ENCODE measurements around the gene PGM2L1. TPM values are rescaled to one million over a fixed set of nuclear protein-coding genes. Genes with fewer than 3 reads are reported as not detected.

PGM2L1 gene
- total RNA-seq, 2 donors from 2014 or later: 10.2 to 10.8 TPM

DNA sequence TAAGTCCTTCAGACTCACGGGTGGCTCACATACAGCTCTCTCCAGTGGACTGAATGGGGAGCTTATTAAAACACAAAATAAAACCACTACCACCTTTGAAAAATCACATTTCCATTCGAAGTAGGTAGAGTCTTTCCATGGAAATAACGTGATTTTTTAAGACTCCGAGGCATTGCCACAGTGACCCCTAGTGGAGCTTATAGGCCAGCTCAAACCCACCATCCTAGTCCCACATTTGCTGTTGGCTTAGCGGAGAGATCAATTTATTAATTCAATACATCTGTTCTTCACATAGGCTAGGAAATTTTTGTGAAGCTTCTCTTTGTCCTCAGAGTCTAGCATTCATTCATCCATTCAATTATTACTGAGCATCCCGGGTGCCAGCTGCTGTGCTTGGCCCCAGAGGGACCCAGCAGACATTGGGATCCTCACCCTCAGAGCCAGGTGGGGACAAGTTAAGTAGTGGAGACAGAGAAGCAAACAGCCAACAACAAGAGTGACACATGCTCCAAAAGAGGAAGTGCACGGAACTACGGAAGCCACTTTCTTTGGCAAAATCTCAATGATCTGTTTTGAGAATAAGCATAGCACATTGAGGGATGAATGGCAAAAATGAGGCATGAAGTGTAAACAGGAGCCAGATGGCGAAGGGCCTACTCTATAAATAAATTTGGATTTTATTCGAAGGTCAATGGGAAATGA lies 76.6 kb downstream of the PGM2L1 start:
- Mint-ChIP-seq H3K4me3 (no peak overlapping the region), H3K27ac (peak overlapping the region; percentile 67), H3K4me1 (peaks cover 4% of the 10 kb centered on the region)

DNA sequence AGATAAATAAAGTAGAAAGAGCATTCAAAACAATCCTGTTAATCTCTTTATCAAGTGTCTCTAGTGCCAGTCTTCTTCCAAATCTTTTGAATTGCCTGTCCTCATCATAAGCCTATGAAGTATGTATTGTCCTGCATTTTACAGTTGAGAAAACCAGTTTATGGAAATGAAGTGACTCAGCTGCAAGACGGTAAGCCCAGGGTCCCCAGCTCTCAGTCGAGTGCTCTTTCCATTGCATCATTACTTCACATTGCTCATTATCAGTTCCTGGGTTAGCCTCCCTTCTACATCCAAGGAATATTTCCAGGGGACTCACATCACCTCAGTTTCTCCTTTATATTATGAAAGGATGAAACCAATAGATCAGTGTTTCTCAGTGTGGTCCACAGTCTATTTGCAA lies 77.7 kb downstream of the PGM2L1 start:
- Mint-ChIP-seq H3K4me1 (peaks cover 4% of the 10 kb centered on the region), H3K27me3 (peaks cover 23% of the 10 kb centered on the region), H3K27ac (no peak overlapping the region), H3K4me3 (no peak overlapping the region), H3K36me3 (ENCODE audit: low read depth) (no peaks in the 10 kb centered on the region)
- no peak for DNase-seq
- peaks cover 4% of the 10 kb centered on the region for H3K9me3 ChIP-seq (ENCODE audit: control insufficient read depth, low read length, poor library complexity, severe bottlenecking)
- no peak for ATAC-seq

More for the DNA sequence above, 76.6 kb downstream of the PGM2L1 start:
- H3K9me3 ChIP-seq (ENCODE audit: control insufficient read depth, low read length, poor library complexity, severe bottlenecking): peaks cover 2% of the 10 kb centered on the region
- ATAC-seq (no peak), DNase-seq (no peak)
- Mint-ChIP-seq H3K27me3 (peaks cover 26% of the 10 kb centered on the region), H3K36me3 (ENCODE audit: low read depth) (no peaks in the 10 kb centered on the region)

DNA sequence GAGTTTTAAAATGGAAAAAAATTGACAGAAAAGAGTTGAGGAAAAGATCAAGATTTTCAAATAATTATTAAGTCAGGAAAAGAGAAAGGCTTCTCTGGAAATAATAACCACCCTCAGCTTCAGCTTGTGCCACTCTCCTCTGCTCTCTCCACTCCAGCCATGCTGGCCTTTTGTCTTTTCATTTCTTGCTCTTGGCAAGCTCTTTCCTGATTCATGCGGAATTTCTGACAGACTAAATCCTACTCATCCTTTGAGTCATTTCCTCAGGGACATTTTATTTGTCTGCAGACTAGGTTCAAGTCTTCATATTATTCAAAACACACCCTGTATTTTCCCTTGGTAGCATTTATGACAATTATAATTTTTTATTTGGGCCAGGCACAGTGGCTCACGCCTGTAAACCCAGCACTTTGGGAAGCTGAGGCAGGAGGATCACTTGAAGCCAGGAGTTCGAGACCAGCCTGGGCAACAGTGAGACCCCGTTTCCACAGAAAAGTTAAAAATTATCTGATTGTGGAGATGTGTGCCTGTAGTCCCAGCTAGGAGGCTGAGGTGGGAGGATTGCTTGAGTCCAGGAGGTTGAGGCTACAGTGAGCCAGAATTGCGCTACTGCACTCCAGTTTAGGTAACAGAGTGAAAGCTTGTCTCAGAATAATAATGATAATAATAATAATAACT lies 79.0 kb downstream of the PGM2L1 start:
- H3K9me3 ChIP-seq (ENCODE audit: control insufficient read depth, low read length, poor library complexity, severe bottlenecking): peaks cover 4% of the 10 kb centered on the region
- H3K27ac Mint-ChIP-seq: no peak overlapping the region
- peaks cover 4% of the 10 kb centered on the region for H3K4me1 Mint-ChIP-seq
- DNase-seq (no peak), ATAC-seq (no peak)
- H3K4me3 Mint-ChIP-seq: no peak overlapping the region
- H3K36me3 Mint-ChIP-seq (ENCODE audit: low read depth): no peaks in the 10 kb centered on the region
- H3K27me3 Mint-ChIP-seq: peaks cover 18% of the 10 kb centered on the region

DNA sequence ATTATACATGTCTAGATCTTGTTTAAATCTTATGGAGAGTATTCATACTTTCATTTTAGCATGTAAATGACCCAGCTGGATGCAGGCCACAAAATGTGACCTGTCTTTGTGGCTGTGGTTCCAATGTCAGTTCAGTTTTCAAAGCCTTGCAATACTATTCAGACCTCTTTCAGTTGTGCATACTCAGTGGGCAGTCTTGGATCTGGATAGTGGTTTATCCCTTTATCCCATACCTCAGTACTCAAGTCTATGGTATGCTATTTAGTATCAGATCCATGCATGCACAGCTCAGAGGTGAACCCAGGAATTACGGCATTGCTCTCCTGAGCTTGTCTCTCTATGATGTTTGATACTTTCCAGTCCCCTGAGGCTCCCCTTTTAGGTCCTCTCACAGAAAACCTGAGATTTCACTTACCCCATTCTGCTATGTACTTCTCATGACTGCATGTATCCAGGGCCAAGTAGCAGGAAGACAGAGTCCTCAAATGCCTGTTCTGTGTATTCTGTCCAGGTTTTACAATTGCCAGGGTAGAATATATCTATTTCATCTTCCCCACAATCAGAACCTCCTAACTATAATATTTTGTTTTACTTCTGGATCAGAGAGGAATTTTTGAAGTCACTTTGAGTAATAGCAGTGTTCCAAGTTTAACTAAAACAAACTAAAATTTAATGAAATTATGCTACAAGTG lies 79.8 kb downstream of the PGM2L1 start:
- H3K27me3 Mint-ChIP-seq: peaks cover 18% of the 10 kb centered on the region
- peaks cover 4% of the 10 kb centered on the region for H3K9me3 ChIP-seq (ENCODE audit: control insufficient read depth, low read length, poor library complexity, severe bottlenecking)

DNA sequence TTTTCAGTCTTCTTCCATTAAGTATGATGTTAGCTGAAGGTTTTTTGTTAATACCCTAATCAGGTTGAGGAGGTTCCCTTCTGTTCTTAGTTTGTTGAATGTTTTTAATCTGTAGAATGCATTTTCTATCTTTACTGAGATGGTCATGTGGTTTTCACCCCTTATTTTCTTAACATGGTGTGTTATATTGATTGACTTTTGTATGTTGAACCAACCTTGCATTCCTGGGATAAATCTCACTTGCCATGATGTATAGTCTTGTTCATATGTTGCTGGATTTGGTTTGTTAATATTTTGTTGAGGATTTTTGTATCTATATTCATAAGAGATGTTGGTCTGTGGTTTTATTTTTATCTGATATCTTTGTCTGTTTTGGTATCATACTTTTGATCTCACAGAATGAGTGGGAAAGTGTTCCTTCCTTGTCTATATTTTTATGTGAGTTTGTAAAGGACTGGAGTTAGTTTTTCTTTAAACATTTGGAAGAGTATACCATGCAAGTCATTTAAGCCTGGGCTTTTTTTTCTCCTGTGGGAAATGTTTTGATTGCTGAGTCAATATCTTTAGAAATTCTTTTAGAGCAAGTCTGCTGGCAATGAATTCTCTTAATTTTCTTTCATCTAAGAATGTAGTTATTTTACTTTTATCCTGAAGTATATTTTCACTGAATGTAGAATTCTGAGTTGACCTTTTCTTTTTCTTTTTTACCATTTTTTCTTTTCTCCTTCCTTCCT lies 81.3 kb downstream of the PGM2L1 start:
- DNase-seq (no peak), ATAC-seq (no peak)
- Mint-ChIP-seq H3K4me3 (no peak overlapping the region), H3K4me1 (peaks cover 6% of the 10 kb centered on the region), H3K27me3 (peaks cover 17% of the 10 kb centered on the region), H3K27ac (no peak overlapping the region), H3K36me3 (ENCODE audit: low read depth) (peaks cover 3% of the 10 kb centered on the region)
- peaks cover 4% of the 10 kb centered on the region for H3K9me3 ChIP-seq (ENCODE audit: control insufficient read depth, low read length, poor library complexity, severe bottlenecking)

More for the DNA sequence above, 79.8 kb downstream of the PGM2L1 start:
- Mint-ChIP-seq H3K36me3 (ENCODE audit: low read depth) (no peaks in the 10 kb centered on the region), H3K27ac (no peak overlapping the region), H3K4me3 (no peak overlapping the region), H3K4me1 (peaks cover 4% of the 10 kb centered on the region)
- ATAC-seq (no peak), DNase-seq (no peak)

DNA sequence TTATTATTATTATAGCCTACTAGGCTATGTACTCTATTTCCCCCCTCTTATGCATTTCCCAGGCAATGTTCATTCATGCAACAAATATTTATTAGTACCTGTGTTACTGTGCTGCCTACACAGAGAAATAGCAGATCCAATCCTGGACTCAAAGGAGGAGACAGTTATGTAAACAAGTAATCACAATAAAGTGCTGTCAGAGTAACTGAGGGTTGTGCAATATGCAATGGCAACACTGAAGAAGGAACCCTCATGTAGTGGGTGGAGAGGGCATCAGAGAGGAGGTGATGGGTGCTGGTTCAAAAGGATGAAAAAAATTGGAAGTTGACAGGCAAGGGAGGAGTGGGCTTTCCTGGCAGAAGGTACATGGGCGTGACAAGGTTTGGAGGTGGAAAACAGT lies 85.9 kb downstream of the PGM2L1 start:
- H3K4me3 Mint-ChIP-seq: peak overlapping the region; percentile 15
- no peak for ATAC-seq

DNA sequence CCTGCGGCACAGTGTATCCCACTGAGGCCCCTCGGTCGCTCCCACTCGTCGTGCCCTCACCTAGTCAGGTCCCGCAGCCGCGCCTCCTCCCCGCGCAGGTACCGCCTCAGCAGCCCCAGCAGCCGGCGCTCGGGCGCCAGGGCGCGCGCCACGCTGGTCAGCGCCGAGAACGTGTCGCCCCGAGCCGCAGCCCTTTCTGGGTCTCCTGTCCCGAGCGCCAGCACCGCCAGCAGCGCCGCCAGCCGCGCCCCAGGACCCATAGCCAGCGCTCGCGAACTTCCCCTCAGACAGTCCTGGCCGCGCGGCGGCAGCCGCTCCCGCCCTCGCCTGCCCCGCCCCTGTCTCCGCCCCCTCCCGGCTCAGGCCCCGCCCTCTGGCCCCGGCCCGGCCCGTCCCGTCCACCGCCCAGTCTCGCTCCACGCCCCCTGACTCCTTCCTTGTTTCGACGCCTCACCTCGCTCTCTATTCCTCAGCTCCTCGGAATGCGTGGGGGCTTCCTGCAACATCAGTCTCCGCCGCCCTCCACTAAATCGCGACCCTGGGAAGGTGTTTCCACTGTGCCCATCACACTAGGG lies 86.8 kb downstream of the PGM2L1 start, which contains the start of gene P4HA3:
Gene P4HA3 (minus strand): TSS at position 289 of the 575 bp plus-strand sequence. CDS start 29 bp downstream, at position 260.
- H3K9me3 ChIP-seq (ENCODE audit: control insufficient read depth, low read length, poor library complexity, severe bottlenecking): peaks cover under 1% of the 10 kb centered on the region
- peaks cover 11% of the 10 kb centered on the region for H3K4me1 Mint-ChIP-seq
- H3K27ac Mint-ChIP-seq: no peak within 1 kb of the TSS
- peaks cover 43% of the 10 kb centered on the region for H3K27me3 Mint-ChIP-seq
- ATAC-seq: peak; percentile 89
- peak within 1 kb of the TSS; percentile 85 for H3K4me3 Mint-ChIP-seq
- peak; percentile 16 to 34 (median 22) for DNase-seq
- peaks cover 3% of the 10 kb centered on the region for H3K36me3 Mint-ChIP-seq (ENCODE audit: low read depth)

More for the DNA sequence above, 85.9 kb downstream of the PGM2L1 start:
- H3K4me1 Mint-ChIP-seq: peaks cover 11% of the 10 kb centered on the region
- H3K27ac Mint-ChIP-seq: no peak overlapping the region
- H3K9me3 ChIP-seq (ENCODE audit: control insufficient read depth, low read length, poor library complexity, severe bottlenecking): peaks cover 4% of the 10 kb centered on the region
- no peak for DNase-seq
- peaks cover 3% of the 10 kb centered on the region for H3K36me3 Mint-ChIP-seq (ENCODE audit: low read depth)
- peaks cover 39% of the 10 kb centered on the region for H3K27me3 Mint-ChIP-seq

DNA sequence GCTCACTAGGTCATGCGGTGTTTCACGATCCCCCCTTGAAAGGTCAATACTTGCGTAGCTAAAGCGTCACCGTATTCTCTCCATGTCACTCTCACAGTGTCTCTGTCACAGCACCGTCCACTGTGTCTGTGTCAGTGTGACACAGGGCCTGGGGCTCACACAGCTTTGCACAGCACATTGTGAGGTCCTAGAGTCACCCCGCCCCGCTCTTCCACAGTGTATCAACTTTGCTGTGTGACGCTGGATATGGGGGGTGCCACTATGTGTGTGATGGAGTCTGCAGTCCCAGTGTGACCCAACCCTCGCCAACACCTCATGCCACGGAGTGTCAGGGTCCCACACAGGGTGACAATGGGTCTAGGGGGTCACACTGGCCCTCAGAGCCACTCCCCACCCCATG lies 87.4 kb downstream of the PGM2L1 start:
- Mint-ChIP-seq H3K36me3 (ENCODE audit: low read depth) (peaks cover 4% of the 10 kb centered on the region), H3K27me3 (peaks cover 49% of the 10 kb centered on the region), H3K27ac (no peak overlapping the region), H3K4me3 (peak overlapping the region; percentile 85), H3K4me1 (peaks cover 11% of the 10 kb centered on the region)
- ATAC-seq (no peak), DNase-seq (no peak)
- H3K9me3 ChIP-seq (ENCODE audit: control insufficient read depth, low read length, poor library complexity, severe bottlenecking): no peaks in the 10 kb centered on the region

DNA sequence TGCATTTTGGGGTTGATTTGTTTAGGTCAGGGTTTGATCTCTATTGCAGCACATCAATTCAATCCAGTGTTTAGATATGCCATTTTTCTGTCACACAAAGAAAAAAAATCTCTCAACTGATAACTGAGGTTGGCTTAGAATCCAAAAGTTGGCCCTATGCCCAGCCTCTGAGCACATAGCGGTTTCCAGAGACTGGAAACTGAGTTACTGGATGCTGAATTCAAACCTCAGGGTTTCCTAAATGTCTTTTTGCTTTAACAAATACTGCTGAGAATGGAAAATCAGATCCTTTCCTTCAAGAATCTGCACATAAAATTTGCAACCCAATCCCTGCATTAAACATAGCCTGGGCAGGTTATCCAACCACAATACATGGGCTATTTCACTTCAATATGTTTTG lies 90.8 kb downstream of the PGM2L1 start:
- peaks cover 68% of the 10 kb centered on the region for H3K27me3 Mint-ChIP-seq
- no peak overlapping the region for H3K4me3 Mint-ChIP-seq

DNA sequence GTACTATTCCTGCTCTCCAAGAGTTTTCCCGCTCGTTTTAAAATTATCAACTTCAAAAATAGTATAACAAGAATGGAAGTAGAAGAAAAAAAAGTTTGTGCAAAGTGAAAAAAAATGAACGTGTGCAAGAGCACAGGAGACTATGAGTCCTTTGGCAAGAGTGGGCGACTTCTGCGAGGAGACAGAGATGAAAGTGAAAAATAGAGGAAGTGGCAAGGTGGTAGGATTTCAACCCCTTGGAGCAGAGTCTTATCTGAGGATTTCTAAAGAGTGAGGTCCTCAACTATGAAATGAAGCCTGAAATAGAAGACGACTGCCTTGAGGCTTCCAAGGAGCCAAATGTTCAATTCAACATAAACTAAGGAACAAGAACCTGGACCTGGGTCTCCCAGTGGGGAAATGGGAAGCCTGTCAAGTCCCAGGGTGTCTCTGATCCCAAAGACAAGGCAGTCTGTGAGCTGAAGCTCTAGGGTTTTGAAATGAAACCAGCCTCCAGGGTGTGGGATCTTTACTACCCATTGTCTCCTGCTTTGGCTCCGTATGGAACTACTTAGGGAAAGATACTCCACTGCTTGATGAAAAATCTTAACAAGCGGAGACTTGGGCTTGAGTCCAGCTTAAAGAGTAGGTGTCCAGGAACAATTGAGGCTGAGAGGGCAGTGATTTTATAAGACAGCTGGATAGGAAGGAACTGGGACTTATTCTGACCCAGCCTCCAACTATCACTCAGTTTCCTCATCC lies 91.6 kb downstream of the PGM2L1 start:
- Mint-ChIP-seq H3K27ac (no peak overlapping the region), H3K36me3 (ENCODE audit: low read depth) (peaks cover 4% of the 10 kb centered on the region), H3K27me3 (peaks cover 67% of the 10 kb centered on the region), H3K4me1 (peaks cover 5% of the 10 kb centered on the region), H3K4me3 (no peak overlapping the region)
- ATAC-seq (no peak), DNase-seq (no peak)
- no peaks in the 10 kb centered on the region for H3K9me3 ChIP-seq (ENCODE audit: control insufficient read depth, low read length, poor library complexity, severe bottlenecking)

More for the DNA sequence above, 90.8 kb downstream of the PGM2L1 start:
- Mint-ChIP-seq H3K27ac (no peak overlapping the region), H3K4me1 (peaks cover 10% of the 10 kb centered on the region), H3K36me3 (ENCODE audit: low read depth) (peaks cover 6% of the 10 kb centered on the region)
- DNase-seq (no peak), ATAC-seq (no peak)
- no peaks in the 10 kb centered on the region for H3K9me3 ChIP-seq (ENCODE audit: control insufficient read depth, low read length, poor library complexity, severe bottlenecking)

DNA sequence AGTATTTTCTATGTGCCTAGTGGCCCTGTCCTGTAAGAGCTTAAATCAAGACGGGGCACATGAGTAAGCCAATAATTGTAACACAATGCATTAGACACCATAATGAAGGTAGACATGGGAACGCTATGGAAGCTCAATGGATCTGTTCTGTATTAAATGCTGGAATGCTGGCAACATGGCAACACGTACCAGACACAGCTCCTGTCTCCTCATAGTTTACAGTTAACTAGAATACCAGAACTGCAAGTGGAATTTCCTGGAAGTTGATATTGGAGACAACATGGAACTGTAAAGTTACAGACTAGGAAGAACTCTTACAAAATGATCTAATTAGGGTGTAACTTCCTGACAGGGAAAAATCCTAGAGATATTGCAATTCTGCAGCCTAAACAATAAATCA lies 99.2 kb downstream of the PGM2L1 start:
- peaks cover 2% of the 10 kb centered on the region for H3K36me3 Mint-ChIP-seq (ENCODE audit: low read depth)
- no peak overlapping the region for H3K4me3 Mint-ChIP-seq
- H3K27ac Mint-ChIP-seq: no peak overlapping the region
- H3K9me3 ChIP-seq (ENCODE audit: control insufficient read depth, low read length, poor library complexity, severe bottlenecking): no peaks in the 10 kb centered on the region
- peaks cover 36% of the 10 kb centered on the region for H3K27me3 Mint-ChIP-seq
- H3K4me1 Mint-ChIP-seq: peaks cover 5% of the 10 kb centered on the region
- no peak for ATAC-seq
- no peak for DNase-seq

DNA sequence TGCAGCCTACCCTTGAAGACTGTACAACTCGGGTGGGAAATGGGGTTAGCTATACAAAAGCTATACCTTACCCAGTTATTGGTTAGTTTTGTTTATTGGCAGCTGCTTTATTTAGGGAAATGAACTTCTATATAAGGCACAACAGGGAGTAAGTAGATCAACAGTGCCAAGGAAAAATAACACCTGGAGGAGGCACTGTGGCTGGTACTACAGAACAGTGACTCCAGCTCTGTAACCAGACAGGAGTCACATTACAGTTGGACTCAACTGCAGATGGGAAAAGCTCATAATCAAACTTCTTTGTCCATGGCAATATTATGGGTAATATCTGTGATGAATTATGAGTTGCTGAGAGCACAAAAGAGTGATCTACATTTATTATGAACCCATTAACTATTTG lies 100.7 kb downstream of the PGM2L1 start:
- Mint-ChIP-seq H3K27ac (no peak overlapping the region), H3K4me1 (peaks cover 5% of the 10 kb centered on the region), H3K4me3 (no peak overlapping the region), H3K36me3 (ENCODE audit: low read depth) (peaks cover 2% of the 10 kb centered on the region), H3K27me3 (peaks cover 32% of the 10 kb centered on the region)
- DNase-seq: no peak
- no peaks in the 10 kb centered on the region for H3K9me3 ChIP-seq (ENCODE audit: control insufficient read depth, low read length, poor library complexity, severe bottlenecking)
- ATAC-seq: no peak
